Raji (cell line): ENCODE results near the gene ACTL7A.

Experiments used
- POLR2A ChIP-seq: IDR thresholded peaks from 2 replicates; pipeline ENCODE4 v1.6.1; 2011; ENCODE audit warnings: low read depth, low read length, control low read depth; ENCODE audit not compliant: insufficient read depth

The ACTL7A gene, protein sequence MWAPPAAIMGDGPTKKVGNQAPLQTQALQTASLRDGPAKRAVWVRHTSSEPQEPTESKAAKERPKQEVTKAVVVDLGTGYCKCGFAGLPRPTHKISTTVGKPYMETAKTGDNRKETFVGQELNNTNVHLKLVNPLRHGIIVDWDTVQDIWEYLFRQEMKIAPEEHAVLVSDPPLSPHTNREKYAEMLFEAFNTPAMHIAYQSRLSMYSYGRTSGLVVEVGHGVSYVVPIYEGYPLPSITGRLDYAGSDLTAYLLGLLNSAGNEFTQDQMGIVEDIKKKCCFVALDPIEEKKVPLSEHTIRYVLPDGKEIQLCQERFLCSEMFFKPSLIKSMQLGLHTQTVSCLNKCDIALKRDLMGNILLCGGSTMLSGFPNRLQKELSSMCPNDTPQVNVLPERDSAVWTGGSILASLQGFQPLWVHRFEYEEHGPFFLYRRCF

DNA sequence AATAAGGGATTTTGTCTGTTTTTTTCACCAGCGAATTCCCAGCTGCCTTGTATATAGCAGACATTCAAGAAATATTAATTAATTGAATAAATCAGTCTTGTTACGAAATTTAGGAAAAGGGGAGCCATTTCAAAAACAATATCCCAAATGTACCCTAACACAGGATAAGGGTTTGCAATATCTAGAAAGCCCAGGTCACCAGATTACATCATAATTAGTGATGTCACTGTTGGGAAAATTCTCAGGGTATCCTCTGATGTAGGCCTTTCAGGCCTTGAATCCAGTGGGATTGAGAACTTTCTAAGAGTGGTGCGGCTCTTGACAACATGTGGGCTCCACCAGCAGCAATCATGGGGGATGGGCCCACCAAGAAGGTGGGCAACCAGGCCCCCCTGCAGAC is at the start of gene ACTL7A:
TSS of gene ACTL7A (plus strand) at position 270 of the 400 bp plus-strand sequence. CDS start at position 327, 57 bp downstream.
- TF ChIP-seq POLR2A, result no peak

DNA sequence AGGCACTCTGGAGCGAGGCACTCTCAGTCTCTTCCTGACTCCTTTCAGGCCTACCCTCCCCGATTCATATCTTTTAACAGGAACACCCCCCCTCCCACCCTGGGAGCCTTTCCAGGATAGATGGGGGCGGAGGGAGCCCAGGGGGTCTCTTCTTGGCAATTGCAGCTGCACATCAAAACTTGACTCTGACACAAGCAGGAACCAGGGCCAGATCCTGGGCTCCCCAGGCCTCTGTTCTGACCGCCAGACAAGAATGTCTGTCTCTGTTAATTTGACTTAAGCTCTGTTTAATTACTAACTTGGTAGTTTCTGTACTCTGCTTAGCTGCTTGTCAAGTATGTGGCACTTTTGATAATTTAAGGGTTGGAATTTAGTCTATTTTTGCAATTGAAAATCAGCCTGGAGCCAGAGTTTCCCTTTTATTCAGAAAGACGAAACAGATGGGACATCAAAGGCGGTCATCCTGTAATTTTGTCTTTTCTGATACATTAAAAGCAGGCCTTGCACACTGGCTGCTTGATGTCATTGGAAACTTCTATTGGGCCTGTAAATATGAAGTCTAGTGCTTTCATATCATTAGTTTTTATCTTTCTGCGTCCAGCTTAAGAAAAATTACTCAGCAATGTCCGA is 49.6 kb upstream of the ACTL7A start:
- TF ChIP-seq POLR2A, result no peak

DNA sequence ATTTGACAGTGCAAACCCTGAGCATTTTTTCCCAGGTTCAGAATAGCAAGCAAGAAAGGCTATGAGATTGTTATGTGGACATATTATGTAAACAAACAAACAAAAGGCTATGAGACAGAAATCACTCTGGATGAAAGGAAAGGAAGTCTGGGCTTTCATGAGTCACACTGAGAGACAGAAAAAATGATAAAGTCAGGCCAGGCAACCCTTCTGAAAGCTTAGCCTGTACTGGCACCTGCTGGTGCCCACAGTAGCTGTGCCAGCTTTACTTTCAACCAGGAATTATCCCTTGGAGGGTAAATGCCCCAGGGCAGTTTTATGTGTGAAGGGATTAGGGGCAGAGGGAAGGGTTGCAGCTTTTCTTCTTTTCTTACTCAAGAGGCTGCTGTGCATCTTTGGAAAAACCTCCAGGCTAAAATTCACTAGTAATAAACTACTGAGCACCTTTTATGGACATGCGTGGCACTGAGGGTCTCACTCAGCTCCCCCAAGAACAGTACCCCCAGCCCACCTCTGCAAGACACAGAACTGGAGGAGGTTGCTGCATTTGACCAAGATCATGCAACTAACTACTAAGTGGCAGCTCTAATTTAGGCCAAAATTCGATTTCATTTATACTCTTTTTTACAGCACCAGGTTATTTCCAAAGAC is 48.0 kb upstream of the ACTL7A start:
- TF ChIP-seq POLR2A, result no peak

DNA sequence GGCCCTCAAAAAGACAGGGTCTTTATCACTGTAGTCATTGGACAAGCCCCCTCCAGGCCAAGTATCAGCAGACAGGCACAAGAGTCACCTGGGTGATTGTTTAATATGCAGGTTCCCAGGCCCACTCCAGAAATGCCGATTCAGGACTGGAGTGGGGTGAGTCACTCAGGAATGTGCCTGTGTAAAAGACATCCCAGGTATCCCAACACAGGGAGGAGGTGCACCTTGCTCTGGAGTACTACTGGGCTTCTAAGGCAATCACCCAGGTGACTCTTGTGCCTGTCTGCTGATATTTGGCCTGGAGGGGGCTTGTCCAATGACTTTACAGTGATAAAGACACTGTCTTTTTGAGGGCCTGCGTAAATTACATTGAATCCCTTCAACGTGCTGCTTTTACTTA is 46.9 kb upstream of the ACTL7A start:
- no peak for TF ChIP-seq POLR2A

DNA sequence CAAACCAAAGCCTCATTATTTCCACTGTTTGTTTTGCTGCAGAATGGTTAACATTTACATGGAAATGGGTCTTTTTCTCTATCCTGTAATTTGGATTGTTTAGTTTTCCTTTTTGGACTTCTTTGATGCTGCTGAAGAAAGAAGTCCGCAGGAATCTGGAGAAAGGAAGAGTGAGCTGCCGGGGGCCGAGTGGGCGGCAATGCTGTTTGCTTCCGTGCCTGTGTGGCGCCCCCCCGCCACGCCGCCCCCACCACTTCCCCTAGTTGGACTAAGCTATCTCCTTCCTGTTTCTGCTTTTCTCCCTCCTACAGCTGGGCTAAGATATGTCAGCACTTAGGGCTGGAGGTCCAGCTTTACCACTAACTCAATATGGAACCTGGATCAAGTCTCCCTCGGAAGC is 46.0 kb upstream of the ACTL7A start:
- no peak for TF ChIP-seq POLR2A

DNA sequence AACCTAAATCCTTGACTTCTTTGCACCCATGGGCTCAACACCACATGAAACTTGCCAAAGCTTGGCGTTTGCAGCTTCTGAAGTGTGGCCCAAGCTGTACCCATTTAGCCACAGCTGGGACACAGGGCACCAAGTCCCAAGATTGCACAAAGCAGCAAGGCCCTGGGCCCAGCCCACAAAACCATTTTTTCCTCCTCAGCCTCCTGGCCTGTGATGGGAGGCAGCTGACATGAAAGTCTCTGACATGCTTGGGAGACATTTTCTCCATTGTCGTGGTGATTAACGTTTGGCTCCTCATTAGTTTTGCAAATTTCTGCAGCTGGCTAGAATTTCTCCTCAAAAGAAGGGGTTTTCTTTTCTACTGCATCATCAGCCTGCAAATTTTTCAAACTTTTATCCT is 38.2 kb upstream of the ACTL7A start:
- TF ChIP-seq POLR2A, result no peak

DNA sequence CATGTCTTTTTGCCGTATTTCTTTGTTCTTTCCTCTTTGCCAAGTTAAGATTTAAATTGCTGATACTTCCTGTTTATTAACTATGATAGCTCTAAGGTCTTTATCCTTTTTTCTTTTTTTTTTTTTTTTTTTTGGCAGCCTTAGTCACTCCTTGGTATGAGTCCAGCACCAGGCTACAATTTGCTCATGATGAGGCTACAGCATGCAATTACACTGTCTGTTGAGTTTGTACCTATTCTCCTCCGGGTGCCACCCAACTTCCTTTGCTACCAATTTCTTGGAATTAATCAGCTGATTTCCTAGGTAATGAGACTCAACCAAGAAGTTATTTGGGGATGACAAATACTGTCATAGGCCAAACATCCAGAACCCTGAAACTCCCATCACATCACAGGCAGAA is 31.8 kb upstream of the ACTL7A start:
- TF ChIP-seq POLR2A, result no peak

DNA sequence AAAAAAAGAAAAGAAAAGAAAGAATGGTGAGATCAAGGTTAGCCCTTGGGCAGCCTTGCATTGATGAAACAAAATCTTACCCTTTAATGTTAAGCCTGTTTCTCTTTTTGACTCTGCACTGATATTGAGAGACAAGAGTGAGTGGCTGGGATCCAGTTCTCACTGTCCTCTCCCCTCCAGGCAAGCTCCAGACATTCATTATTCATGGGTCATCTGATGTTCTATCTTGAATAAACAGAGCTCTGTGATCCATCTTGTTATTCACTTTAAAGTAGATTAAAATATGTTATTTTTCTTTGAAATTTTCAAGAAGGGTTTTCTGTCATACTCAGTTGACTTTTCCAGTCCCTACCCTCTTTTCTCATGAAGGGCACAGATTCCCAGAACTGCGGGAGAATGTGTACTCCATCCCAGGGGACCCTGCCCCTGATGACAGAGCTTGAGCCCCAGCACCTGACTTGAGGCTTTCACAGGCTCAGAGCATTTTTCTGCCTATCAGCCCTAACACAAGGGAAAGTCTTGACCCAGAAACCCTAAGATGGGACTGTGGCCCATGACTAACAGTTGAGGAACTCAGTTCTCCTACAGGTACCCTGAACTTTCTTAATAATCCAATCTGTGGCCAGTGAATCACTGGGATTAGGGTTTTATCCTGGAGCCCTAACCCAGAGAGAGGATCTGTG is 30.4 kb upstream of the ACTL7A start:
- no peak for TF ChIP-seq POLR2A

DNA sequence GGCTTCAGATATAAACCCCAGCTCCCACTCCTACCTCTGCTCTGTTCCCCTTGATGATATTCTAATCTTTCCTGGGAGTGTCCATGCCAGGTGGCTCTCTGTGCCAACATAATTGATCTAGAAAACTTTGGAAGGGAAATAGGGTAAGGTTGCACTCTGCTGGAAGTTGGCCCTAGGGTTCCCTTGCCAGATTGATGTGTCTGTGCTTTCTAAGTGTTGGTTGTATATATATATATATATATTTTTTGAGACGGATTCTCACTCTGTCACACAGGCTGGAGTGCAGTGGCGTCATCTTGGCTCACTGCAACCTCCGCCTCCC is 29.9 kb upstream of the ACTL7A start:
- no peak for TF ChIP-seq POLR2A

DNA sequence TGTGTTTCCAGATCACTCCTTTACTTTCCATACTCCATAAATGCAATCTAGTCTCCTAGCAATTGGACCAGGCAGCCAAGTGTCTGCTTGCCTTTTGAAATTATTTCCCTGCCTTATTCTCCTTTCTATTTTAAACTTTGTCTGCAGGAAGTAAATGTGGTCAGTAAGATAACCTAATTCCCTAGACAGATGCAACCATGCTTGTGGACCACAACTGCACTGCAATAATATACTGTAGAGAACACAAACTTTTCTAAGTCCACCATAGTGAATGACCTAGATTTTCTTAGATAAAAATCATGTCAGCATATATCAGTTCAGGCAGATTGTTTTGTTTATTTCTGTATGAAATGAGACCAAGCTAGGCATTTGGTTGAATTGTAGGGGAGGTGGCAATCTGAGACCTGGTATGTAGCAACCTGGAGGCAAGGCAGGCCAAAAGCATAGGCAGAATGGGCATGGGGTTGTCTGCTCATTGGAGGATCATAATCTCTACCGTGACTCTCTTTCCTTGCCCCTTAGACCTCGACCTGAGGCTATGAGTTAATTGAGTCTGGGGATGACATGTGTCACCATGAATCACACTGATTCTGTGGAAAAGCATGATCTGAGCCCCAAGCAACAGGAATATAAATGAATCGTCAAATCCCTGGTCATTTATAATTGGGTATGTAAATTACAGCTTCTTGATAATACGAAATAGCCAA is 27.0 kb upstream of the ACTL7A start:
- no peak for TF ChIP-seq POLR2A

DNA sequence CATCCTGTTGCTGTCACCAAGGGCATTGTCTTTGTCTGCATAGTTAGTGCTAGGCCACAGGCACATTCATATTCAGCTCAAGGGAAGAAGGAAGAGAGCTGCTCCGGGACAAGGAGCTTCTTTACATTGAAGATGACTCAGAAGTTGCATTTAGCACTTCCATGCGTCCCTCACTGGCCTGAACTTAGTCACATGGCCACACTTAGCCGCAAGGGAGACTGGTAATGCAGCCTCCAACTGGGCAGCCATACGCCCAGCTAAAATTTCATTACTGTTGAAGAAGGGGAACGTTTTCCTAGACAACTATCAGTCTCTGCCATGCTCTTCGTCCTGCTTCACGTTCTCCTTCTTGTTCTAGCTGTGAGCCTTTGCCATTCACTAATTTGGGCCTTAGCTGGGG is 26.2 kb upstream of the ACTL7A start:
- TF ChIP-seq POLR2A, result no peak

DNA sequence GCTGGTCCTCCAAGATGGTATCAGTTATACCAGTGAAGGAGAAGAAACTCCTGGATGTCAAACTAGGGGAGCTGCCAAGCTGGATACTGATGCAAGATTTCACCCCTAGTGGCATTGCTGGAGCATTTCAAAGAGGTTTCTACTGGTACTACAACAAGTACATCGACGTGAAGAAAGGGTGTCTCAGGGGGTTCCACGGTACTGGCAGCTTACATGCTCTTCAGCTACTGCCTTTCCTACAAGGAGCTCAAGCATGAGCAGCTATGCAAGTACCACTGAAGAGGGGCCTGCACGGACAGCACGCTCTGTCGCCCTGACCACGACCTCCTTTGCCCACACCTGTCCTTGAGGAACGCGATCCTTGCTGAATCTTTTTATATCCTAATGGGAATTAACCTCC is 25.7 kb upstream of the ACTL7A start:
- no peak for TF ChIP-seq POLR2A

DNA sequence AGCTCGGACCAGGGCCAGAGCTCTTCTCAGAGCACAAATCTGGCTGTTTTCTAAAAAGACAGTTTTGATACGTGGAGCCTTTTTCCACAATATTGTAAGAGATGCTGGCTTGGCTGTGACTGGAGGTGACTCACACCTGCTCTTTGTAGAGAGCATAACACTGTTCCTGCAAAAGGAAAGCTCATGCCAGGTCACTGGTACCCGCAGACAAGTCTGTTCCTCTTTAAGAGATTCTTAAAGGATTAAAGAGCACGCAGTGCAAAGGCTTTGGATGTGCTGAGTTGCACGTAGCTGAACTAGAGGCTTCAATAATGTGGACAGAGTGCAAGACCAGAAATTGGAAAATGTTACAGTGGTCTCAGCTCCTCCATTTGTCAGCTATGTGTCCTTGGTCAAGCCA is 25.3 kb upstream of the ACTL7A start:
- no peak for TF ChIP-seq POLR2A

DNA sequence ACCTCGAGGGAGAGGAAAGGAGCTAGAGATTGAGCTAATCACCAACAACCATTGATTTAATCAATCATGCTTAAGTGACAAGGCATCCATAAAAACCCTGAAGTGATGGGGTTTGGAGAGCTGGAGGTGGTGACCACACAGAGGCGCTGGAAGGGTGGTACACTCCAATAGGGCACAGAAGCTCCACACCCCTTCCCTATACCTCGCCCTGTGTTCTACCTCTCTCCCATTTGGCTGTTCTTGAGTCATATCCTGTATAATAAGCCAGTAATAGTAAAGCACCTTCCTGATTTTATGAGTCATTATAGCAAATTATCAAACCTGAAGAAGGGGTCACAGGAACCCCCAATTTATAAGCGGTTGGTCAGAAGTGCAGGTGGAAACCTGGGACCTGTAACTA is 24.5 kb upstream of the ACTL7A start:
- TF ChIP-seq POLR2A, result no peak

DNA sequence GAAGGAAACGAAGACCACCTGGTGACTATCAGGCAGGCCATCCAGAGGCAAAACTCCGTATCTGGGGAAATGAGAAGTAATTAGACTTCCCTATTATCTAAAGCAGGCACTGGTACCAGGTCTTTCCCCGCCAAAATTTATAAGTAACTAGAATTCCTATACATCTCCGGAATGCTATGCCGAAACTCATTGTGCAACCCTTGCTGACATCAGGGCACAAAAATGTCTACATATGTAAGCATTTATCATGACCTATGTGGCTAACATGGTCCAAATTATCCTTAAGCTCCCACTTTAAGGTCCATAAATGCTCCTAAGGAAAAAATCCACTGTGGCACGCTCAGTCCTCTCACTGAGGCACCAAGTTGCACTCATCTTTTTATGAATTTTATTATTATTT is 24.0 kb upstream of the ACTL7A start:
- TF ChIP-seq POLR2A, result no peak

DNA sequence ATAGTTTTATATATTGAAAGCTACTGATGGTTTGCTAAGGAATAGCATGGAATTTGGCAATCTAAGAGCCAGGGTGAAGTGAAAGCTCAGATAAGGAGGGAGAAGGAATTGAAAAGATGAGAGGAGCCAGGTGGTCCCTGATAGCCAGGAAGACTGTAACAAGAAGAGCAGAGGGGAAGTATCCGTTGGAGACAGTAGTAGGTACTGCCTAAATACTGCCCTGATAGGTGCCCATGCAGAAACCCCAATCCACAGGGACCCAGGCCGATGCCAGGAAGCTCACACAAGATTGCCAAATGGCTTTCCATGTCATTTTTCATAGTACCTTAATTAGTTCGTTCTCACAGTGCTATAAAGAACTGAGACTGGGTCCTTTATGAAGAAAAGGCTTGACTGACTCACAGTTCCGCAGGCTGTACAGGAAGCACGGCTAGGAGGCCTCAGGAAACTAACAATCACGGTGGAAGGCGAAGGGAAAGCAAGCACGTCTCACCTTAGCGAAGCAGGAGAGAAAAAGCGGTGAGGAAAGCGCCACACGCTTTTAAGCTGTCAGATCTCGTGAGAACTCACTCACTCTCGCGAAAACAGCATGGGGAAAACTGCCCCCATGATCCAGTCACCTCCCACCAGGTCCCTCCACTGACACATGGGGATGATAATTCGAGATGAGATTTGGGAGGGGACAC is 19.3 kb upstream of the ACTL7A start:
- no peak for TF ChIP-seq POLR2A
